HepG2 (cell line): ENCODE data around the gene UNC5B. TPM values are rescaled to one million over a fixed set of nuclear protein-coding genes. Genes with fewer than 3 reads are reported as not detected.
A peak's percentile ranks its signal among the peaks of the same experiment; 100 is the strongest.

ENCODE experiments used
- CBFB ChIP-seq: sonication (generic); formaldehyde crosslinking; IDR thresholded peaks from 2 replicates; pipeline ENCODE4 v1.4.0; 2020; ENCODE audit warnings: missing genetic modification reagents
- CEBPZ ChIP-seq: IDR thresholded peaks from 2 replicates; pipeline ENCODE4 v1.6.1; 2012; ENCODE audit warnings: low read length, improper control_type of control experiment
- CREB3 ChIP-seq: sonication (generic); formaldehyde crosslinking; IDR thresholded peaks from 2 replicates; pipeline ENCODE4 v1.5.0; 2020; ENCODE audit warnings: missing genetic modification reagents
- HMGXB3 ChIP-seq: sonication (generic); formaldehyde crosslinking; IDR thresholded peaks from 2 replicates; pipeline ENCODE4 v1.4.0; 2020; ENCODE audit warnings: missing genetic modification reagents, borderline replicate concordance
- KAT2B ChIP-seq: fragments of 150-350 bp; IDR thresholded peaks from 2 replicates; pipeline ENCODE4 v1.6.1; 2014; ENCODE audit warnings: low read depth, low read length, borderline replicate concordance
- NCOA1 ChIP-seq: sonication (generic); formaldehyde crosslinking; IDR thresholded peaks from 2 replicates; pipeline ENCODE4 v1.9.0; 2021; ENCODE audit warnings: missing genetic modification reagents
- NFIB ChIP-seq: sonication (generic); formaldehyde crosslinking; IDR thresholded peaks from 2 replicates; pipeline ENCODE4 v1.9.0; 2021; ENCODE audit warnings: missing genetic modification reagents, mild to moderate bottlenecking, borderline replicate concordance
- REL ChIP-seq: sonication (generic); formaldehyde crosslinking; conservative IDR thresholded peaks from 2 replicates; pipeline ENCODE4 v1.8.0; 2022; ENCODE audit warnings: mild to moderate bottlenecking, missing genetic modification reagents, moderate library complexity
- REPIN1 ChIP-seq: sonication (generic); formaldehyde crosslinking; IDR thresholded peaks from 2 replicates; pipeline ENCODE4 v1.8.0; 2022; ENCODE audit warnings: missing genetic modification reagents, low read depth, mild to moderate bottlenecking, borderline replicate concordance
- SOX6 ChIP-seq, 2 experiments: fragments of 450-650 bp in 1 of 2; sonication (generic) in 1 of 2; formaldehyde crosslinking in 1 of 2; IDR thresholded peaks; 2 replicates each; pipeline versions ENCODE4 v1.4.0 to v1.6.1; 2017 to 2020; ENCODE audit warnings: antibody characterized with exemption in 1 of 2, mild to moderate bottlenecking in 1 of 2, missing genetic modification reagents in 1 of 2
- TMF1 ChIP-seq: sonication (generic); formaldehyde crosslinking; IDR thresholded peaks from 2 replicates; pipeline ENCODE4 v1.8.1; 2022; ENCODE audit warnings: low read depth, missing genetic modification reagents
- XRCC5 ChIP-seq: fragments of 200-400 bp; formaldehyde crosslinking; optimal IDR thresholded peaks from 2 replicates; pipeline ENCODE3; 2017; ENCODE audit warnings: mild to moderate bottlenecking, low read length
- YY1 ChIP-seq: IDR thresholded peaks from 2 replicates; pipeline ENCODE4 v1.6.1; 2011; ENCODE audit warnings: low read length, low read depth, moderate library complexity, mild to moderate bottlenecking; ENCODE audit not compliant: insufficient read depth, insufficient replicate concordance
- ZFY ChIP-seq: sonication (generic); formaldehyde crosslinking; IDR thresholded peaks from 2 replicates; pipeline ENCODE4 v1.4.0; 2020; ENCODE audit warnings: missing genetic modification reagents
- ZFYVE20 ChIP-seq: sonication (generic); formaldehyde crosslinking; IDR thresholded peaks from 2 replicates; pipeline ENCODE4 v1.8.0; 2023; ENCODE audit warnings: low read depth, mild to moderate bottlenecking, moderate library complexity, missing genetic modification reagents, borderline replicate concordance
- ZMAT3 ChIP-seq: sonication (generic); formaldehyde crosslinking; conservative IDR thresholded peaks from 2 replicates; pipeline ENCODE4 v1.7.0; 2021; ENCODE audit warnings: missing genetic modification reagents
- ZNF263 ChIP-seq: sonication (generic); formaldehyde crosslinking; IDR thresholded peaks from 2 replicates; pipeline ENCODE4 v1.4.0; 2020; ENCODE audit warnings: missing genetic modification reagents
- ZNF329 ChIP-seq: sonication (generic); formaldehyde crosslinking; IDR thresholded peaks from 2 replicates; pipeline ENCODE4 v1.9.0; 2021; ENCODE audit warnings: low read depth, mild to moderate bottlenecking, missing genetic modification reagents
- ZNF510 ChIP-seq: sonication (generic); formaldehyde crosslinking; IDR thresholded peaks from 2 replicates; pipeline ENCODE4 v1.4.0; 2020; ENCODE audit warnings: low read depth, mild to moderate bottlenecking, missing genetic modification reagents
- ZNF564 ChIP-seq: sonication (generic); formaldehyde crosslinking; IDR thresholded peaks from 2 replicates; pipeline ENCODE4 v1.8.1; 2023; ENCODE audit warnings: mild to moderate bottlenecking, missing genetic modification reagents
- ZSCAN31 ChIP-seq: sonication (generic); formaldehyde crosslinking; IDR thresholded peaks from 2 replicates; pipeline ENCODE4 v1.5.0; 2020; ENCODE audit warnings: low read depth, mild to moderate bottlenecking, missing genetic modification reagents
- polyA plus RNA-seq, 8 experiments: library from polyadenylated mRNA; depleted of rRNA in 3 of 8; stranded (reverse) in 7 of 8; unstranded in 1 of 8; fragments of >200 nt; fragmentation: Illumina TruSeq in 4 of 8; extraction: Trizol in 4 of 8; gene quantifications; 2 replicates each; pipeline versions ENCODE4 v1.2.1 to v1.2.3, GENCODE V29; 2011 to 2016; ENCODE audit warnings: low read depth in 4 of 8, missing spikeins in 1 of 8, mixed read lengths in 1 of 8; ENCODE audit not compliant: insufficient read depth in 1 of 8
- total RNA-seq, 5 experiments: library from RNA; depleted of rRNA; stranded (reverse); fragments of >200 nt; fragmentation: Illumina TruSeq; extraction: Trizol; gene quantifications; 2 replicates each; pipeline ENCODE4 v1.2.3, GENCODE V29; 2016; ENCODE audit warnings: low read depth in 1 of 5

The UNC5B gene
- total and polyA plus RNA-seq, 2 of the 13 experiments (the other 11 are each of a cell fraction or from before 2014, with no cell fraction given): 0.07 TPM

- 0 out of 2 replicates have a peak, but pooled peaks have one; percentile 26 for TF ChIP-seq CREB3 (CRISPR knock-in tag)
- no peak for TF ChIP-seq REPIN1 (CRISPR knock-in tag)
- no peak for TF ChIP-seq NCOA1
- TF ChIP-seq HMGXB3 (CRISPR knock-in tag): no peak
- no peak for TF ChIP-seq REL (CRISPR knock-in tag)
- TF ChIP-seq XRCC5: peak; percentile 30
- TF ChIP-seq NFIB: no peak
- TF ChIP-seq CEBPZ: no peak
- TF ChIP-seq CBFB: no peak
- TF ChIP-seq KAT2B: no peak
- TF ChIP-seq SOX6 (IDR thresholded peaks at IDR 0.05): no peak
- peak; percentile 14; the same call in 1 of the 2 replicates for TF ChIP-seq SOX6 (CRISPR knock-in tag; IDR thresholded peaks at IDR 0.05)
- peak; percentile 43 for TF ChIP-seq ZNF263
- peak; percentile 62 for TF ChIP-seq ZFY (CRISPR knock-in tag)
- TF ChIP-seq TMF1 (CRISPR knock-in tag): 0 out of 2 replicates have a peak, but pooled peaks have one; percentile 35
- TF ChIP-seq ZNF564 (CRISPR knock-in tag): peak; percentile 67; the same call in 1 of the 2 replicates
- TF ChIP-seq ZNF329 (CRISPR knock-in tag): no peak
- peak; percentile 49; the same call in 1 of the 2 replicates for TF ChIP-seq ZSCAN31 (CRISPR knock-in tag)
- TF ChIP-seq ZMAT3 (CRISPR knock-in tag): peak; percentile 72
- no peak for TF ChIP-seq ZNF510 (CRISPR knock-in tag)
- peak; percentile 33; the same call in 1 of the 2 replicates for TF ChIP-seq ZFYVE20 (CRISPR knock-in tag)
- peak; percentile 55 for TF ChIP-seq YY1
Measured at GRCh38 chr10:71319042-71319799, 106.9 kb downstream of the UNC5B start, which contains the start of gene SLC29A3 (continued).
